ENCODE measurements around the gene GALNT4.

GALNT4 gene

GRCh38 chr12:89524541-89525304 is at the start of gene GALNT4:
TSS of gene GALNT4 (minus strand) at chr12:89524796. CDS start at chr12:89524549, 247 bp downstream.
- Mint-ChIP-seq H3K9me3 (no peaks in the 10 kb centered on the region), H3K4me1 (ENCODE audit: low read depth) (peaks cover 56% of the 10 kb centered on the region), H3K36me3 (ENCODE audit: low read depth) (peaks cover 28% of the 10 kb centered on the region)

GRCh38 chr12:89573051-89573810 is 48.6 kb upstream of the GALNT4 start:
- Mint-ChIP-seq H3K27me3 (no peaks in the 10 kb centered on the region), H3K27ac (no peak overlapping the region), H3K9me3 (no peaks in the 10 kb centered on the region), H3K36me3 (ENCODE audit: low read depth) (no peaks in the 10 kb centered on the region), H3K4me1 (ENCODE audit: low read depth) (no peaks in the 10 kb centered on the region), H3K4me3 (no peak overlapping the region)

More at GRCh38 chr12:89524541-89525304, at the start of gene GALNT4:
- H3K4me3 Mint-ChIP-seq = peak within 1 kb of the TSS; percentile 98
- no peaks in the 10 kb centered on the region for H3K27me3 Mint-ChIP-seq
- peak within 1 kb of the TSS; percentile 87 for H3K27ac Mint-ChIP-seq

- H3K4me3 Mint-ChIP-seq = no peak overlapping the region
- H3K27me3 Mint-ChIP-seq = no peaks in the 10 kb centered on the region
- no peak overlapping the region for H3K27ac Mint-ChIP-seq
- no peaks in the 10 kb centered on the region for H3K36me3 Mint-ChIP-seq (ENCODE audit: low read depth)
- H3K9me3 Mint-ChIP-seq = no peaks in the 10 kb centered on the region
- H3K4me1 Mint-ChIP-seq (ENCODE audit: low read depth) = peaks cover 5% of the 10 kb centered on the region
These were observed 47.0 kb upstream of the GALNT4 start for GRCh38 chr12:89571491-89572195.

GRCh38 chr12:89568484-89568883 is 43.9 kb upstream of the GALNT4 start:
- Mint-ChIP-seq H3K9me3 (no peaks in the 10 kb centered on the region), H3K4me1 (ENCODE audit: low read depth) (peaks cover 11% of the 10 kb centered on the region)

GRCh38 chr12:89567691-89568239 is 43.2 kb upstream of the GALNT4 start:
- H3K4me3 Mint-ChIP-seq = no peak overlapping the region
- H3K36me3 Mint-ChIP-seq (ENCODE audit: low read depth) = no peaks in the 10 kb centered on the region
- no peaks in the 10 kb centered on the region for H3K27me3 Mint-ChIP-seq
- H3K27ac Mint-ChIP-seq = no peak overlapping the region
- H3K4me1 Mint-ChIP-seq (ENCODE audit: low read depth) = peaks cover 11% of the 10 kb centered on the region
- no peaks in the 10 kb centered on the region for H3K9me3 Mint-ChIP-seq

More at GRCh38 chr12:89568484-89568883, 43.9 kb upstream of the GALNT4 start:
- no peak overlapping the region for H3K27ac Mint-ChIP-seq
- no peaks in the 10 kb centered on the region for H3K27me3 Mint-ChIP-seq
- no peaks in the 10 kb centered on the region for H3K36me3 Mint-ChIP-seq (ENCODE audit: low read depth)
- no peak overlapping the region for H3K4me3 Mint-ChIP-seq

- H3K4me3 Mint-ChIP-seq = no peak overlapping the region
- peak overlapping the region; percentile 11 for H3K27ac Mint-ChIP-seq
- no peaks in the 10 kb centered on the region for H3K9me3 Mint-ChIP-seq
- peaks cover 11% of the 10 kb centered on the region for H3K4me1 Mint-ChIP-seq (ENCODE audit: low read depth)
- H3K27me3 Mint-ChIP-seq = no peaks in the 10 kb centered on the region
- H3K36me3 Mint-ChIP-seq (ENCODE audit: low read depth) = no peaks in the 10 kb centered on the region
These were observed 42.0 kb upstream of the GALNT4 start for GRCh38 chr12:89566615-89567014.

GRCh38 chr12:89565002-89565401 is 40.4 kb upstream of the GALNT4 start:
- no peaks in the 10 kb centered on the region for H3K9me3 Mint-ChIP-seq
- H3K27me3 Mint-ChIP-seq = no peaks in the 10 kb centered on the region
- no peak overlapping the region for H3K4me3 Mint-ChIP-seq
- no peak overlapping the region for H3K27ac Mint-ChIP-seq
- peaks cover 11% of the 10 kb centered on the region for H3K4me1 Mint-ChIP-seq (ENCODE audit: low read depth)
- no peaks in the 10 kb centered on the region for H3K36me3 Mint-ChIP-seq (ENCODE audit: low read depth)

- H3K4me3 Mint-ChIP-seq = no peak overlapping the region
- no peak overlapping the region for H3K27ac Mint-ChIP-seq
- no peaks in the 10 kb centered on the region for H3K4me1 Mint-ChIP-seq (ENCODE audit: low read depth)
- H3K9me3 Mint-ChIP-seq = no peaks in the 10 kb centered on the region
- H3K36me3 Mint-ChIP-seq (ENCODE audit: low read depth) = no peaks in the 10 kb centered on the region
- no peaks in the 10 kb centered on the region for H3K27me3 Mint-ChIP-seq
These were observed 35.2 kb upstream of the GALNT4 start for GRCh38 chr12:89559753-89560152.

- Mint-ChIP-seq H3K27me3 (no peaks in the 10 kb centered on the region), H3K9me3 (peaks cover 5% of the 10 kb centered on the region), H3K27ac (no peak overlapping the region), H3K4me1 (ENCODE audit: low read depth) (no peaks in the 10 kb centered on the region), H3K4me3 (no peak overlapping the region), H3K36me3 (ENCODE audit: low read depth) (no peaks in the 10 kb centered on the region)
These were observed 32.4 kb upstream of the GALNT4 start for GRCh38 chr12:89556976-89557375.

- H3K27me3 Mint-ChIP-seq = no peaks in the 10 kb centered on the region
- H3K4me3 Mint-ChIP-seq = no peak overlapping the region
- H3K27ac Mint-ChIP-seq = no peak overlapping the region
- H3K9me3 Mint-ChIP-seq = peaks cover 5% of the 10 kb centered on the region
- no peaks in the 10 kb centered on the region for H3K4me1 Mint-ChIP-seq (ENCODE audit: low read depth)
- H3K36me3 Mint-ChIP-seq (ENCODE audit: low read depth) = no peaks in the 10 kb centered on the region
These were observed 27.8 kb upstream of the GALNT4 start for GRCh38 chr12:89552376-89552775.

GRCh38 chr12:89551747-89552146 is 27.2 kb upstream of the GALNT4 start:
- H3K9me3 Mint-ChIP-seq = peaks cover 5% of the 10 kb centered on the region
- no peak overlapping the region for H3K27ac Mint-ChIP-seq

GRCh38 chr12:89547101-89547500 is 22.5 kb upstream of the GALNT4 start:
- Mint-ChIP-seq H3K27ac (no peak overlapping the region), H3K27me3 (no peaks in the 10 kb centered on the region), H3K4me1 (ENCODE audit: low read depth) (peaks cover 9% of the 10 kb centered on the region), H3K4me3 (no peak overlapping the region), H3K36me3 (ENCODE audit: low read depth) (no peaks in the 10 kb centered on the region), H3K9me3 (no peaks in the 10 kb centered on the region)

More at GRCh38 chr12:89551747-89552146, 27.2 kb upstream of the GALNT4 start:
- H3K4me1 Mint-ChIP-seq (ENCODE audit: low read depth) = no peaks in the 10 kb centered on the region
- H3K27me3 Mint-ChIP-seq = no peaks in the 10 kb centered on the region
- H3K36me3 Mint-ChIP-seq (ENCODE audit: low read depth) = no peaks in the 10 kb centered on the region
- no peak overlapping the region for H3K4me3 Mint-ChIP-seq

- H3K27ac Mint-ChIP-seq = no peak overlapping the region
- no peaks in the 10 kb centered on the region for H3K9me3 Mint-ChIP-seq
- H3K36me3 Mint-ChIP-seq (ENCODE audit: low read depth) = no peaks in the 10 kb centered on the region
- peaks cover 9% of the 10 kb centered on the region for H3K4me1 Mint-ChIP-seq (ENCODE audit: low read depth)
- no peak overlapping the region for H3K4me3 Mint-ChIP-seq
- H3K27me3 Mint-ChIP-seq = no peaks in the 10 kb centered on the region
These were observed 21.6 kb upstream of the GALNT4 start for GRCh38 chr12:89546151-89546550.

GRCh38 chr12:89544681-89545184 is 20.1 kb upstream of the GALNT4 start:
- no peak overlapping the region for H3K4me3 Mint-ChIP-seq
- H3K36me3 Mint-ChIP-seq (ENCODE audit: low read depth) = no peaks in the 10 kb centered on the region
- no peak overlapping the region for H3K27ac Mint-ChIP-seq
- no peaks in the 10 kb centered on the region for H3K9me3 Mint-ChIP-seq
- H3K4me1 Mint-ChIP-seq (ENCODE audit: low read depth) = peaks cover 9% of the 10 kb centered on the region
- H3K27me3 Mint-ChIP-seq = no peaks in the 10 kb centered on the region
